A673 (cell line): Measurements from ENCODE around the gene SINHCAF. TPM values are rescaled to one million over a fixed set of nuclear protein-coding genes. Genes with fewer than 3 reads are reported as not detected.

Experiments used
- BruUV-seq: library from RNA; stranded (reverse); fragments of 400-500 nt; replicated peaks from 2 replicates; lab custom pipeline; 2021; lab: Mats Ljungman, UMichigan
- CTCF ChIA-PET: fragments of 300-600 bp; sonication (Branson Sonifier 250); formaldehyde crosslinking; loops from one replicate; lab custom pipeline; 2022; ENCODE audit warnings: antibody characterized with exemption; lab: Charles Lee
- POLR2A ChIA-PET: fragments of 300-600 bp; sonication (Branson Sonifier 250); formaldehyde crosslinking; loops from one replicate; lab custom pipeline; 2022; ENCODE audit warnings: antibody characterized with exemption; ENCODE audit not compliant: low non-redundant PET; lab: Charles Lee
- DNase-seq: peaks from one replicate; pipeline ENCODE4 v3.0.0-alpha.2; 2015; ENCODE audit warnings: low spot score
- H3K27ac ChIP-seq: fragments of 200-600 bp; sonication (generic); 2 replicates; pipeline ENCODE4 v1.5.1; 2016; ENCODE audit warnings: mixed run types, low read depth, mild to moderate bottlenecking, mixed read lengths, antibody characterized with exemption, low read length; ENCODE audit not compliant: poor library complexity, severe bottlenecking
- H3K27me3 ChIP-seq: fragments of 200-600 bp; sonication (generic); replicated peaks from 2 replicates; pipeline ENCODE4 v1.6.1; 2017; ENCODE audit warnings: mixed run types, low read depth, mild to moderate bottlenecking, mixed read lengths, antibody characterized with exemption, low read length; ENCODE audit not compliant: insufficient read depth, poor library complexity
- H3K36me3 ChIP-seq: fragments of 200-600 bp; sonication (generic); 2 replicates; pipeline ENCODE4 v1.6.1; 2016; ENCODE audit warnings: mixed run types, mild to moderate bottlenecking, mixed read lengths, antibody characterized with exemption, low read length; ENCODE audit not compliant: insufficient read depth, poor library complexity, severe bottlenecking
- H3K4me1 ChIP-seq: fragments of 200-600 bp; sonication (generic); 2 replicates; pipeline ENCODE4 v1.6.1; 2017; ENCODE audit warnings: mixed run types, mild to moderate bottlenecking, mixed read lengths, antibody characterized with exemption, low read length; ENCODE audit not compliant: insufficient read depth, poor library complexity, severe bottlenecking
- H3K4me3 ChIP-seq: fragments of 200-600 bp; sonication (generic); 2 replicates; pipeline ENCODE4 v1.5.1; 2016; ENCODE audit warnings: low read depth, mixed run types, mild to moderate bottlenecking, mixed read lengths, low read length; ENCODE audit not compliant: poor library complexity, severe bottlenecking
- H3K9me3 ChIP-seq: fragments of 200-600 bp; sonication (generic); 2 replicates; pipeline ENCODE4 v1.6.1; 2016; ENCODE audit warnings: mixed run types, low read depth, mild to moderate bottlenecking, mixed read lengths, antibody characterized with exemption, low read length; ENCODE audit not compliant: poor library complexity, severe bottlenecking
- EZH2 ChIP-seq: fragments of 200-600 bp; sonication (generic); IDR thresholded peaks from 2 replicates; pipeline ENCODE4 v1.6.1; 2017; ENCODE audit warnings: borderline replicate concordance, low read depth, mild to moderate bottlenecking, mixed read lengths, antibody characterized with exemption, low read length; ENCODE audit not compliant: poor library complexity, severe bottlenecking
- intact Hi-C: fragments of 100-400 bp; cut with micrococcal nuclease; formaldehyde crosslinking; loops from one replicate; pipeline ENCODE4 v1.10.0; 2022; ENCODE audit not compliant: unreplicated experiment
- total RNA-seq: library from RNA; stranded (reverse); gene quantifications from 2 replicates; pipeline ENCODE4 v1.2.3, GENCODE V29; 2021
- TF ChIP-seq, protein P1 (sequence below): fragments of 300-800, 200-600 bp; sonication (generic); conservative IDR thresholded peaks from 2 replicates; pipeline ENCODE4 v1.5.1; 2017; ENCODE audit warnings: low read depth, mild to moderate bottlenecking, antibody characterized with exemption, low read length, moderate library complexity, mixed read lengths

The SINHCAF gene
- total RNA-seq, 1 experiment from 2014 or later, result 137 TPM

DNA sequence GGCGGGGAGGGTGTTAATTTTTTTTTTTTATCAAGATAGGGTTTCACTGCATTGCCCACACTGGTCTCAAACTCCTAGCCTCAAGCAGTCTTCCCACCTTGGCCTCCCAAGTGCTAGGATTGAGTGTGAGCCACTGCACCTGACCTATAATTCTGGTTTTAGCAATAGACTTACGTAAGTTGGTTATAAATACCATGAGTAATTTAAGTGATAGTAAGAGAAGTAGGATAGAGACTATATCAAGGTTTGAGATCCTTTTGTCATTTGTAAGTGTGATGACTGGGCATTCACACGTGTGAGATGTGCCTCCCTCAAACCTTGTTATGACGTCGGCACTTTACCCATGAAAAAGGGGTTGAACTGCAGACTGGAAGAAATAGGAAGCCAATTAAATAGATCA, 22.5 kb downstream of the SINHCAF start:
- H3K9me3 ChIP-seq, result no peaks in the 10 kb centered on the region
- peaks cover 3% of the 10 kb centered on the region for H3K4me1 ChIP-seq
- H3K4me3 ChIP-seq, result no peak overlapping the region
- BruUV-seq, result no TSS peak
- no peaks in the 10 kb centered on the region for H3K27me3 ChIP-seq
- CTCF ChIA-PET, result no interaction called here
- peaks cover 17% of the 10 kb centered on the region for H3K36me3 ChIP-seq
- no peak overlapping the region for H3K27ac ChIP-seq
- no peak for DNase-seq
- intact Hi-C loops, result no loop called here
- POLR2A ChIA-PET, result no interaction called here
- no peak for TF ChIP-seq EZH2
- TF ChIP-seq, protein P1, sequence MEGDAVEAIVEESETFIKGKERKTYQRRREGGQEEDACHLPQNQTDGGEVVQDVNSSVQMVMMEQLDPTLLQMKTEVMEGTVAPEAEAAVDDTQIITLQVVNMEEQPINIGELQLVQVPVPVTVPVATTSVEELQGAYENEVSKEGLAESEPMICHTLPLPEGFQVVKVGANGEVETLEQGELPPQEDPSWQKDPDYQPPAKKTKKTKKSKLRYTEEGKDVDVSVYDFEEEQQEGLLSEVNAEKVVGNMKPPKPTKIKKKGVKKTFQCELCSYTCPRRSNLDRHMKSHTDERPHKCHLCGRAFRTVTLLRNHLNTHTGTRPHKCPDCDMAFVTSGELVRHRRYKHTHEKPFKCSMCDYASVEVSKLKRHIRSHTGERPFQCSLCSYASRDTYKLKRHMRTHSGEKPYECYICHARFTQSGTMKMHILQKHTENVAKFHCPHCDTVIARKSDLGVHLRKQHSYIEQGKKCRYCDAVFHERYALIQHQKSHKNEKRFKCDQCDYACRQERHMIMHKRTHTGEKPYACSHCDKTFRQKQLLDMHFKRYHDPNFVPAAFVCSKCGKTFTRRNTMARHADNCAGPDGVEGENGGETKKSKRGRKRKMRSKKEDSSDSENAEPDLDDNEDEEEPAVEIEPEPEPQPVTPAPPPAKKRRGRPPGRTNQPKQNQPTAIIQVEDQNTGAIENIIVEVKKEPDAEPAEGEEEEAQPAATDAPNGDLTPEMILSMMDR, result no peak

DNA sequence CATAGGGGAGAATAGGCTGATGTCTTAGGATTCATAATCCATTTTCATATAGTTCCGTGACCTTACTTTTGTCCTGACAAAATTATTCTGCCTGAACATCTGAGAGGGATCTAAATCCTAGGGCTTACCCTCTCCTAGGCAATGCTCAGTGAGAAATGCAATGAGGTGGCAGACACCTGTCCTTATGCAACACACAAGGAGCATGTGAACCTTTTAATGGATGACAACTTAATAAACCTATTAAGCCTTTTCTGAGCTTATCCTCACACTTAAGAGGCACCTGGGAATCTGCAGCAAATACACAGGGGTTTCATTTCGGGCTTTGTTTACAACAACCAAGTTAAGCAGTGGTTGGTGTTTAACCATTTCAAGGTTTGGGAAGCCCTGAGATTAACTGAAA, 24.6 kb downstream of the SINHCAF start:
- BruUV-seq, result no TSS peak
- no peak overlapping the region for H3K27ac ChIP-seq
- intact Hi-C loops, result no loop called here
- CTCF ChIA-PET, result no interaction called here
- POLR2A ChIA-PET, result no interaction called here
- DNase-seq, result no peak
- TF ChIP-seq, protein P1, result no peak
- no peak for TF ChIP-seq EZH2
- peaks cover 31% of the 10 kb centered on the region for H3K36me3 ChIP-seq
- no peak overlapping the region for H3K4me3 ChIP-seq
- H3K4me1 ChIP-seq, result peaks cover 3% of the 10 kb centered on the region
- H3K27me3 ChIP-seq, result no peaks in the 10 kb centered on the region
- no peaks in the 10 kb centered on the region for H3K9me3 ChIP-seq

DNA sequence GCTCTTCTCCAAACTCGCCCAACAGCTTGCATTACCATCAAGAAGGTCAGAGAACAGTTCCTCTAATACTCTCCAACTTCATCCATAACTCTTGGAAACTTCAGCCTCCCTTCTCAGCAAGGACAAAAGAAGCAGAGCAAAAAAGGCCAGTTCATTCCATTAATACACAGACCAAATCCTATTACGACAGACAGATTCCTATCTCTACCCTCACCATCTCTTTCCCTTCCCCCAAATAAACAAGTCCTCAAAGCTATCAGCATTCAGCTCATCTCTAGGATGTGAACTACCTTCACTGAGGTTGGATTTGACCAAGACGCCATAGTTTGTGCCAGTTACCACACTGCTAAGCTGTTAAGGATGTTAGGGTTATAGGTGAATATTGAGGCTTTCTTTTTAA, 25.2 kb downstream of the SINHCAF start:
- H3K4me3 ChIP-seq, result no peak overlapping the region
- DNase-seq, result no peak
- H3K4me1 ChIP-seq, result peaks cover 3% of the 10 kb centered on the region
- ChIA-PET CTCF (no interaction called here), POLR2A (no interaction called here)
- TF ChIP-seq, protein P1, result no peak
- no peak for TF ChIP-seq EZH2
- no peaks in the 10 kb centered on the region for H3K27me3 ChIP-seq
- no TSS peak for BruUV-seq
- H3K36me3 ChIP-seq, result peaks cover 34% of the 10 kb centered on the region
- no peaks in the 10 kb centered on the region for H3K9me3 ChIP-seq
- intact Hi-C loops, result no loop called here
- H3K27ac ChIP-seq, result no peak overlapping the region
